ENCODE results near the gene FAM117B. TPM values are rescaled to one million over a fixed set of nuclear protein-coding genes. Genes with fewer than 3 reads are reported as not detected.
"Not testable (repeated sequence)": the region's sequence is repeated elsewhere in the genome, so short reads cannot be mapped to it uniquely, and the experiment has no call there.

Gene FAM117B
- total and polyA plus RNA-seq, 4 donors, result 0.65 to 3.4 (median 2.4) TPM

- TF ChIP-seq, protein P1, sequence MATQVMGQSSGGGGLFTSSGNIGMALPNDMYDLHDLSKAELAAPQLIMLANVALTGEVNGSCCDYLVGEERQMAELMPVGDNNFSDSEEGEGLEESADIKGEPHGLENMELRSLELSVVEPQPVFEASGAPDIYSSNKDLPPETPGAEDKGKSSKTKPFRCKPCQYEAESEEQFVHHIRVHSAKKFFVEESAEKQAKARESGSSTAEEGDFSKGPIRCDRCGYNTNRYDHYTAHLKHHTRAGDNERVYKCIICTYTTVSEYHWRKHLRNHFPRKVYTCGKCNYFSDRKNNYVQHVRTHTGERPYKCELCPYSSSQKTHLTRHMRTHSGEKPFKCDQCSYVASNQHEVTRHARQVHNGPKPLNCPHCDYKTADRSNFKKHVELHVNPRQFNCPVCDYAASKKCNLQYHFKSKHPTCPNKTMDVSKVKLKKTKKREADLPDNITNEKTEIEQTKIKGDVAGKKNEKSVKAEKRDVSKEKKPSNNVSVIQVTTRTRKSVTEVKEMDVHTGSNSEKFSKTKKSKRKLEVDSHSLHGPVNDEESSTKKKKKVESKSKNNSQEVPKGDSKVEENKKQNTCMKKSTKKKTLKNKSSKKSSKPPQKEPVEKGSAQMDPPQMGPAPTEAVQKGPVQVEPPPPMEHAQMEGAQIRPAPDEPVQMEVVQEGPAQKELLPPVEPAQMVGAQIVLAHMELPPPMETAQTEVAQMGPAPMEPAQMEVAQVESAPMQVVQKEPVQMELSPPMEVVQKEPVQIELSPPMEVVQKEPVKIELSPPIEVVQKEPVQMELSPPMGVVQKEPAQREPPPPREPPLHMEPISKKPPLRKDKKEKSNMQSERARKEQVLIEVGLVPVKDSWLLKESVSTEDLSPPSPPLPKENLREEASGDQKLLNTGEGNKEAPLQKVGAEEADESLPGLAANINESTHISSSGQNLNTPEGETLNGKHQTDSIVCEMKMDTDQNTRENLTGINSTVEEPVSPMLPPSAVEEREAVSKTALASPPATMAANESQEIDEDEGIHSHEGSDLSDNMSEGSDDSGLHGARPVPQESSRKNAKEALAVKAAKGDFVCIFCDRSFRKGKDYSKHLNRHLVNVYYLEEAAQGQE (IDR thresholded peaks at IDR 0.05), result no peak
- TF ChIP-seq TAF1 (conservative IDR thresholded peaks at IDR 0.05) (no peak), RAD21 (IDR thresholded peaks at IDR 0.05) (no peak), NR2F2 (IDR thresholded peaks at IDR 0.05) (no peak), HNF4A (conservative IDR thresholded peaks at IDR 0.05) (no peak)
Measured at GRCh38 chr2:202790676-202791075, 155.9 kb downstream of the FAM117B start (continued).

DNA sequence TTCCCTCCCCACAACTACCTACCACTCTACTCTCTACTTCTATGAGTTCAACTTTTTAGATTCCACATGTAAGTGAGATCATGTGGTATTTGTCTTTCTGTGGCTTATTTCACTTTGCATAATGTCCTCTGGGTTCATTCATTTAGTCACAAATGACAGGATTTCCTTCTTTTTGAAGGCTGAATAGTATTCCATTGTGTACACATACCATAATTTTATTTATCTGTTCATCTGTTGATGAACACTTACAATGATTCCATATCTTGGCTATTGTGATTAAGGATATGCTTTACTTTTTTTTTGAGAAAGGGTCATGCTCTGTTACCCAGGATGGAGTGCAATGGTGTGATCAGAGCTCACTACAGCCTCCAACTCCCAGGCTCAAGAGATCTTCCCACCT lies 163.2 kb downstream of the FAM117B start:
- Histone ChIP-seq H3K36me3 (ENCODE audit: control insufficient read depth in 4 of 4, insufficient read depth in 3 of 4, low read depth in 1 of 4, low read length in 3 of 4) (no peaks in the 10 kb centered on the region), H3K4me3 (ENCODE audit: low read depth in 1 of 3, low read length in 3 of 3) (no peak overlapping the region), H3K9ac (ENCODE audit: low read depth in 1 of 2, low read length in 2 of 2) (no peak overlapping the region), H3K9me3 (ENCODE audit: control insufficient read depth in 4 of 4, low read length in 3 of 4) (peaks cover 0 to 3% (median 0%) of the 10 kb centered on the region in 4 donors), H3K27me3 (ENCODE audit: control insufficient read depth in 4 of 4, insufficient read depth in 4 of 4, low read length in 3 of 4) (no peaks in the 10 kb centered on the region), H3K27ac (ENCODE audit: low read depth in 1 of 2, low read length in 2 of 2) (no peak overlapping the region), H3K4me1 (ENCODE audit: control insufficient read depth in 4 of 4, insufficient read depth in 4 of 4, low read length in 3 of 4) (no peaks in the 10 kb centered on the region)
- DNase-seq (ENCODE audit: low spot score), result no peak
- TF ChIP-seq NR2F2 (IDR thresholded peaks at IDR 0.05) (no peak), YY1 (IDR thresholded peaks at IDR 0.05) (no peak), FOXA2 (IDR thresholded peaks at IDR 0.05) (no peak), HNF4A (conservative IDR thresholded peaks at IDR 0.05) (no peak), RXRA (IDR thresholded peaks at IDR 0.05) (no peak), ATF3 (IDR thresholded peaks at IDR 0.05) (no peak), CTCF (IDR thresholded peaks at IDR 0.05; ENCODE audit: low read depth, low read length, missing input control) (no peak), EGR1 (IDR thresholded peaks at IDR 0.05; ENCODE audit: low read depth in 2 of 2) (no peak), TAF1 (conservative IDR thresholded peaks at IDR 0.05) (no peak), JUND (IDR thresholded peaks at IDR 0.05) (no peak), RAD21 (IDR thresholded peaks at IDR 0.05) (no peak), SP1 (IDR thresholded peaks at IDR 0.05) (no peak), GABPA (IDR thresholded peaks at IDR 0.05 in 1 of 2, conservative IDR thresholded peaks at IDR 0.05 in 1 of 2) (no peak), FOXA1 (IDR thresholded peaks at IDR 0.05) (no peak), HNF4G (IDR thresholded peaks at IDR 0.05) (no peak), MAX (IDR thresholded peaks at IDR 0.05) (no peak)
- TF ChIP-seq, protein P2, sequence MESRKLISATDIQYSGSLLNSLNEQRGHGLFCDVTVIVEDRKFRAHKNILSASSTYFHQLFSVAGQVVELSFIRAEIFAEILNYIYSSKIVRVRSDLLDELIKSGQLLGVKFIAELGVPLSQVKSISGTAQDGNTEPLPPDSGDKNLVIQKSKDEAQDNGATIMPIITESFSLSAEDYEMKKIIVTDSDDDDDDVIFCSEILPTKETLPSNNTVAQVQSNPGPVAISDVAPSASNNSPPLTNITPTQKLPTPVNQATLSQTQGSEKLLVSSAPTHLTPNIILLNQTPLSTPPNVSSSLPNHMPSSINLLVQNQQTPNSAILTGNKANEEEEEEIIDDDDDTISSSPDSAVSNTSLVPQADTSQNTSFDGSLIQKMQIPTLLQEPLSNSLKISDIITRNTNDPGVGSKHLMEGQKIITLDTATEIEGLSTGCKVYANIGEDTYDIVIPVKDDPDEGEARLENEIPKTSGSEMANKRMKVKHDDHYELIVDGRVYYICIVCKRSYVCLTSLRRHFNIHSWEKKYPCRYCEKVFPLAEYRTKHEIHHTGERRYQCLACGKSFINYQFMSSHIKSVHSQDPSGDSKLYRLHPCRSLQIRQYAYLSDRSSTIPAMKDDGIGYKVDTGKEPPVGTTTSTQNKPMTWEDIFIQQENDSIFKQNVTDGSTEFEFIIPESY (IDR thresholded peaks at IDR 0.05), result no peak
- TF ChIP-seq, protein P1 (IDR thresholded peaks at IDR 0.05), result no peak

DNA sequence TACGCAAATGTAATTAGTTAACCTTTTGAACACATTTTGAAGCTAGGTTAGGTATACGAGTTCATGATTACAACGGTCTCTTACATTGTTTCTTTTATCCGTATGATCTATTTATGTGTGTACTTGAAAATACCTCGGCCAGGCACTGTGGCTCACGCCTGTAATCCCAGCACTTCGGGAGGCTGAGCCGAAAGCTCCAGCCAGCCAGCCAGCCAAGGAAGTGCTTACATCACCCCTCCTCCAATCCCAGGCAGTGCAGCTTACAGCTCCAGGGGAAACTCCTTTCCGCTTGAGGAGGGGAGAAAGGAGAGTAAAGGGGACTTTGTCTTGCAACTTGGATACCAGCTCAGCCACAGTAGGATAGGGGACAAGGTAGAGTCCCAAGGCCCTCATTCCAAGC lies 171.1 kb downstream of the FAM117B start:
- H3K4me3 ChIP-seq (ENCODE audit: low read depth in 1 of 3, low read length in 3 of 3); H3K27ac ChIP-seq (ENCODE audit: low read depth in 1 of 2, low read length in 2 of 2); DNase-seq (ENCODE audit: low spot score); H3K27me3 ChIP-seq (ENCODE audit: control insufficient read depth in 4 of 4, insufficient read depth in 4 of 4, low read length in 3 of 4); H3K9ac ChIP-seq (ENCODE audit: low read depth in 1 of 2, low read length in 2 of 2); H3K4me1 ChIP-seq (ENCODE audit: control insufficient read depth in 4 of 4, insufficient read depth in 4 of 4, low read length in 3 of 4); H3K36me3 ChIP-seq (ENCODE audit: control insufficient read depth in 4 of 4, insufficient read depth in 3 of 4, low read depth in 1 of 4, low read length in 3 of 4); H3K9me3 ChIP-seq (ENCODE audit: control insufficient read depth in 4 of 4, low read length in 3 of 4): not testable (repeated sequence)
- WGBS, result 87% methylated on average over 9 of the region's 9 CpGs
